GM18520 (cell line): ENCODE measurements around the gene MIDN.

Experiments
- ATAC-seq: cut with Tn5 transposase; IDR thresholded peaks from one replicate; pipeline ENCODE4 v1.9.1; 2021; ENCODE audit not compliant: unreplicated experiment

MIDN gene

DNA sequence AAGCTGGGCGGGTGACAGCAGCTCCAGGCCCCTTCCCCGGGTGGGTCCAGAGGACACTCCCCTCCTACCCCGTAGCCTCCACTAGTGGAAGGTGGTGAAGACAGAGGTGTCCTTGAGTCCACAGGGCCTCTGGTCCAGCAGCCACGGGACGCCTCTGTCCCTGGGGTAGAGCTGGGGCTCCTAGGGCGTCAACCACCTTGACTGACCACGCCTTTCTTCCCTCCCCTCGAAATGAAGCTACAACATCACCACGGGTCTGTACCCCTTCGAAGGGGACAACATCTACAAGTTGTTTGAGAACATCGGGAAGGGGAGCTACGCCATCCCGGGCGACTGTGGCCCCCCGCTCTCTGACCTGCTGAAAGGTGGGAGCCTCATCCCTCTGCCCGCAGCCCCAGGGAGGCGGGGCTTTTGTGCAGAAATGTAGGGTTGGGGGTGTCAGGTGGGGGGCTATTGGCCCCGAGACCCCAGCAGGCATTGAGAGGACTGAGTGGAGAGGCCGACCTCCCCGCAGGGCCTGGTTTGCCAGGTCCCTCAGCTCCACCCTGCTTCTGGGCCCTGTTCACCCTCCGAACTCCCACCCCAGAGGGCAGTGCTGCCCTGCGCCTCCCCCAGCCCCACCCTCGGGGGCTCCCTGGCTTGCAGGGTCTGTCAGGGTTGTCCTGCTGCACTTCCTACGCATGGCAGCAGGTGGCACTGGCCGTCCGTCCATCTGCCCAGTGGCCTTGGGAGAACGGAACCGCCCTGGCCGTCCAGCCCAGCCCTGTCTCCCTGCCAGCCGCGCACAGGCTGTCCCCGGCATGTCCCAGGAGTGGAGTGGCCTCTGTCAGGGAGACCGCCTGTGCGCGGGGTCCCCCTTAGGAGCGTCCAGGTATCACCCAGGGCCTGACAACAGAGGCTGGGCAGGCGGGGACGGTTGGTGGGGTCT lies 27.1 kb upstream of the MIDN start:
- no peak for ATAC-seq

GRCh38 chr19:1221904-1222255 lies 26.5 kb upstream of the MIDN start:
- ATAC-seq: no peak

DNA sequence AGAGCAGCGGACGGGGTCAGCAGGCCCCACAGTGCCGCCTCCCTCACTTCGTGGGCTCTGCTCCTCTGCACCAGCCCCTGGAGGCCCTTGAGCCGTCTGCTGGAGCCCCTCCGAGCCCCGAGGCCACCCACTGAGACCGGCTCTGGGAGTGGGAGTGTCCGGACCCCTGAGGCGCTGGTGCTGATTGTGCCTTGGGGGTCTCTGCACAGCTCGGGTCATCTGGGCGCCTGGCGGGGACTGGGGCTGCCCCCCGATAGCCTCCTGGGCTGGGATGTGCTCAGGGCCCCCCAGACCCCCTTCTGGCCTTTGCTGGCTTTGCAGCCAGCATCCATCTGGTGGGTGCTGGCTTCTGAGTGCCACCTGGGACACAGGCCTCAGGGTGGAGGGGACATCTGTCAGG lies 26.0 kb upstream of the MIDN start:
- ATAC-seq: no peak

DNA sequence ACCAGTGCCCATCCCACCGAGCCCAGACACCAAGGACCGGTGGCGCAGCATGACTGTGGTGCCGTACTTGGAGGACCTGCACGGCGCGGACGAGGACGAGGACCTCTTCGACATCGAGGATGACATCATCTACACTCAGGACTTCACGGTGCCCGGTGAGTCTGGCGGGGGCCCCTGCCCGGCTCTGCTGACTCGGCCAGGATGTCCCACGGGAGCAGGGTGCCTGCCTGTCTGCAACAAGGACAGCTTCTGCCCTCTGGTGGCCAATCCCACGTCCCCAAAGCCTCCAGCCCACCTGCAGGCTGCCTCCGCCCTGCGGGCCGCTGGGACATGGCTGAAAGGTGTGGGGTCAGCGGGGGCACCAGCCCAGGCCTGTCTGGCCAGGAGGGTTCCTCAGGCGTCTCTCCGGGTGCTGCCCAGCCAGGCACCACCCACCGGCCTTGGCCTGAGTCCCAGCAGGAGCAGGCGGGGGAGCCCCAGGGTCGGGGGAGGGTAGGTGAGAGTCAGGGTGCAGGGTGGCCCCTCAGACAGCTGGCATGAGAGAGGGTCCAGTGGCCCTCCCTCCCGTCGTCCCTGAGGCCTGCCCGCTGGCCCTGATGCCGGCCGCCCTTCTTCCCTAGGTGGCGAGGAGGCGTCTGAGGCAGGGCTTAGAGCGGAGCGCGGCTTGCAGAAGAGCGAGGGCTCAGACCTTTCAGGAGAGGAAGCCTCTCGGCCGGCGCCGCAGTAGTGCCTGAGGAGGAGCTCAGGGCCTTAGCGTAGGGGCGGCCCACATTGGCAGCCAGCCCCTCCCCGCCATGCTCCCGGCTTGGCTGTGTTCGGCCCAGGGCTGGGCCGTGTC lies 25.1 kb upstream of the MIDN start:
- no peak for ATAC-seq

- ATAC-seq: no peak
These were observed 24.1 kb upstream of the MIDN start for GRCh38 chr19:1224047-1224825.

- no peak for ATAC-seq
These were observed 23.5 kb upstream of the MIDN start for GRCh38 chr19:1224847-1225246.

DNA sequence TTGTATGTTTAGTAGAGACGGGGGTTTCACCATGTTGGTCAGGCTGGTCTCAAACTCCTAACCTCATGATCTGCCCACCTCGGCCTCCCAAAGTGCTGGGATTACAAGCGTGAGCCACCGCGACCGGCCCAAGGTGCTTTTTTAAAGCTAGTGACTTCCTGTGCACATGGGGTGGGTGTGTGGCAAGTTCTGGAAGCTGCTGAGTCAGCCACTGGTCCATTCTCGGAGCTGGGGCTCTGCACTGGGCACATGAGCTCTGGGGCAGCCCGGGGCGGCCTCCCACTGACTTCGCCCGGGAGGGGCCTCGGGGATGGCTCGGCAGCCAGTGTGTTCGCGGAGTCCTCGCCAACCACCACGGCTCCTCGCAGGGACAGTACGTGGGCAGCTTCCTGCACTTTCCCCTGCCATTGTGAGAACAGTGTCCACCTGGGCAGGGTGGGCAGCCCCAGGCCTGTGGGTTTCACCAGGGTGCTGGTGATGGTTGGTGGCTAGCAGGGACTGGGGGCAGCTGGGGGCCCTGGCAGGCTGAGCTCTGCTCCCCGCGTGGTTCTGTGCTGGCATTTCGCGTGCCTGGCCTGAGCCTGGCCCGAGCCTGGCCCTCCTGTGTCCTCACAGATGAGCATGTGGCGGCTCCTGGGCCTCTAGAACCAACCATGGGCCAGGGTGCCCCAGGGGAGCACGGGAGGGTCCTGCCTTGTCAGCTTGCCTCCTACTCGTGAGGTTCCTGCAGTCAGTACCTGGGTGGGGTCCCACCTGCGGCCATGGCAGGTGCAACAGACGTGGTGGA lies 22.8 kb upstream of the MIDN start:
- ATAC-seq: no peak

DNA sequence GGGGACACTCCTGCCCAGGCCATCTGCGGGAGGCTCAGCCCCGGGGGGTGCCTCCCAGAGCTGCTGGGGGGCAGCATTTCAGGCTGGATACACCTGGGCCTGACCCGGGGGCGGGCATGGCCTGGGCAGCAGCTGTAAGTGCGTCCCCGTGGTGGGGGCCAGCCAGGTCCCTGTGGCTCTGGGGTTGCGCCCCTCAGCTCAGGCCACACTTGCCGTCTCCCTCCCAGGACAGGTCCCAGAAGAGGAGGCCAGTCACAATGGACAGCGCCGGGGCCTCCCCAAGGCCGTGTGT lies 22.2 kb upstream of the MIDN start:
- ATAC-seq: no peak

DNA sequence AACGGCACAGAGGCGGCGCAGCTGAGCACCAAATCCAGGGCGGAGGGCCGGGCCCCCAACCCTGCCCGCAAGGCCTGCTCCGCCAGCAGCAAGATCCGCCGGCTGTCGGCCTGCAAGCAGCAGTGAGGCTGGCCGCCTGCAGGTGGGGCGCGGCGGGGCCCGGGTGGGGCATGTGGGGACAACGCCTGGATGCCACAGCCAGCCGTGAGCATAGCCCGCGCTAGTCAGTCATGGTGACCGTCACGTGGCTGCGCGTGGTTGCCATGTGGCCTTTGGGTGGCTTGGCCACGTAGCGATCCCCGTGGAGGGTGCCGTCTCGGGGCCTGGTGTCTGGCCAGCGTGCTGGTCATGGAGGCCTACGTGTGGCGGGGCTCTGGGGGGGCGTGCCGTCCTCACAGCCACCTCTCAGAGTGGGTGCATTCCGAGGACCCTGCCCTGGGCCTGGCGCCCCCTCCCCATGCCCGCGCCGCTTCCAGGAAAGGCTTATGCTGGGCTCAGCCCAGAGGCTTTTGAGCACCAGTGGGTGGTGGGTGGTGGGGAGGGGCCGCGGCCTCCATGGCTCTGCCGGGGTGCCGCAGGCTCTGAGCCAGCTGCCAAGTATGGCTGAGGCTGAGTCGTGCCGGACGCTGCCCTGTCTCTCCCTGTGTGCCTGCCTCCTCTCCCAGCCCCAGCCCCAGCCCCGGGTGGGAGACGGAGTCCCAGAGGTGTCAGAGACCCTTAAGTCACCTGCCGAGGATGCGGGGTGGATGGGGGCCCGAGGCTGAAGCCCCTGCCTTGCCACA lies 21.7 kb upstream of the MIDN start:
- ATAC-seq: no peak

GRCh38 chr19:1227304-1228054 lies 20.9 kb upstream of the MIDN start:
- ATAC-seq: no peak

DNA sequence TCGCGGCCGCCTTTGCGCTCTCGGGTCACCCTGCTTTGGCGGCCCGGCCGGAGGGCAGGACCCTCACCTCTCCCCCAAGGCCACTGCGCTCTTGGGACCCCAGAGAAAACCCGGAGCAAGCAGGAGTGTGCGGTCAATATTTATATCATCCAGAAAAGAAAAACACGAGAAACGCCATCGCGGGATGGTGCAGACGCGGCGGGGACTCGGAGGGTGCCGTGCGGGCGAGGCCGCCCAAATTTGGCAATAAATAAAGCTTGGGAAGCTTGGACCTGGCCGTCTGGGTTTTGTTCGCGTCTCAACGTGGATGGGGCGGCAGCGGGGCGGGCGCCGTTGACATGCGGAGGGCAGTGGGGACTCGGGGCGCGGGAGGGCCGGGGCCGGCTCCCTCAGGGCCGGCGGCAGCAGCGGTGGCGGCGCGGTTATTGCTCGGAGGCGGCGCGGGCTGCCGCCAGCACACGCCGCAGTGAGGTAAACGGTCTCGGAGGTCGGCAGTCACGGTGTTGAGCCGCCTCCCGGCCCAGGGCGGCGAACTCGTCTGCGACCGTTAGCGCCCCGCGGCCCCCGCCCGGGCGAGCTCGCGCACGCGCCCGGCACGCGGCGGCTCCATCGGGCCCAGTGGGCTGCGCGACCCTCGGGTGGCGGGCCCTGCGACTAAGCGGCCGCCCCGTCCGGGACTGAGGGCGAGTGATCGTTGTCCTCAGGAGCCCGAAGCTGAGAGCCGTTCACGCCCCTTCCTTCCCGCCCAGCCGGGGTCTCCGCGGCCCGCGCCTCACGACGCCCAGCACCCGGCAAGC lies 20.0 kb upstream of the MIDN start:
- ATAC-seq: no peak

GRCh38 chr19:1229056-1229923 lies 19.1 kb upstream of the MIDN start:
- ATAC-seq: no peak

DNA sequence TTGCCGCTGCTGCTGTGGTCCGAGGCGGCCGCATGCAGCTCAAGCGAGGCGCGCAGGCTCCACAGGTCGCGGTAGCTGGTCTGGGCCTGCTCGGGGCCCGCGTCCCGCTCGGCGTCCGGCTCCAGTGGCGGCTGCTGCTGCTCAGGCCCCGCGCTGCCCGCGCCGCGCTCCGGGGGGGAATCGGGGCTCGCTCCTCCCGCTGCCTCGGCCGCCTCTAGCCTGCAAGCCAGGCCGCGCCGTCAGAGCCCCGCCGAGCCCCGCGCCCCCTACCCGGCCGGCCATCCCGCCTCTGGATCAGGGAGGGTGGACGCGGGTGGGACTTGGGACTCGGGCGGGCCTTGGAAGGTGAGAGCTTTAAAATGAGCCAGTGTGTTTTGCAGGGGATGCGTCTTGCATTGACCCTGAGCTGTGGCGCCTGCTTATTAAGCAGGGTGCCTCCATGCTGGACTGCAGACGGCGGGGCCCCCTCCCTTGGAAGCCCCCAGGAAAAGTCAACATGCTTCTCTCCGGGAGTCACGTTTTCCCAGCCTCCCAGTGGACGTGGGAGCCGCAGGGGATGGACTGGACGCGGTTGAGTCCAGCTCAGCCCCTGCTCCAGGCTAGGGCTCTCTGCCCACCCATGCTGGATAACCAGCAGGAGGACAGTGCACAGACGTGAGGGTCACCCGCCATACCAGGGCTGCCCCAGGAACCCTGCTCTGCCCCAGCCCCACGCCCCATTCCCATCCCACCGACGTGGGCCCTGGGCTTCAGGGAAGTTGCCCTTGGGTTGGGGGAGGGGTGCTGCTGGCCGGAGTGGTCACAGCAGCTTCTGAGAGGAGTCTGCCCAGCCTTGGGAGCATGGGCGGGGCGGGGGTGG lies 18.2 kb upstream of the MIDN start:
- no peak for ATAC-seq

DNA sequence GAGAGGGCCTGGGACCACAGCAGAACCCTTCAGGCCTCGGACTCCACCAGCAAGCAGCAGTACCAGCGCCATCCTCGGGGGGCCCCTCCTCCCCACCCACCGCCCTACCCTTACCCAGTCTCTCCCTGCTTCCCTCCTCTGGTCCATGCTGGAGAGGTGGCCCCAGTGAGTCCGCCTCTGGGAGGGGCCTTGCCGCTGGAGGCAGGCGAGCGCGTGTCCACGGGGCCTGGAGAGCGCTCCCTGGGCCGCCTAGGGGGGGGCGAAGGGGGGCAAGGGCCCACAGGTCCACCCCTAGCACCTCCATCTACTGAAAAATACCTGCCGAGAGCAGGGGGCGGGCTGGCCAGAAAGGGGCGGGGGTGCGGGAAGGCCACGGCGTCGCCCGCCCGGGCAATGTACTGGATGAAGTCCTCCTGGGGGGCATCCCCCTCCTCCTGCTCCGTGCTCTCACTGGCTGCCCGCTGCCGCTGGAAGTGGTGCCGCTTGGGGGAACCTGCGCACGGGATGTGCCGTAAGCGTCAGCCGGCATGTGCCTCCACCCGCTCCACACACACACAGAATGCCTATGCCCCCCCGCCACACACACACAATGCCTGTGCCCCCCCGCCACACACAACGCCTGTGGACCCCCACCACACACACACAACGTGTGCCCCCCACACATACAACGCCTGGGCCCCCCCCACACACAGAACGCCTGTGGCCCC lies 17.4 kb upstream of the MIDN start:
- no peak for ATAC-seq

- ATAC-seq: no peak
These were observed 16.4 kb upstream of the MIDN start for GRCh38 chr19:1231729-1232637.
